HepG2 (cell line): ENCODE data around the gene TPPP2. TPM values are rescaled to one million over a fixed set of nuclear protein-coding genes. Genes with fewer than 3 reads are reported as not detected.

Experiments
- FOXC1 ChIP-seq: sonication (generic); formaldehyde crosslinking; IDR thresholded peaks from 2 replicates; pipeline ENCODE4 v1.8.0; 2022; ENCODE audit warnings: mild to moderate bottlenecking, missing genetic modification reagents, borderline replicate concordance
- IKZF5 ChIP-seq: IDR thresholded peaks from 2 replicates; pipeline ENCODE4 v1.6.1; 2018; ENCODE audit warnings: missing genetic modification reagents, mild to moderate bottlenecking, missing compliant biosample characterization
- IRF2 ChIP-seq: IDR thresholded peaks from 2 replicates; pipeline ENCODE4 v1.6.1; 2018; ENCODE audit warnings: missing genetic modification reagents, missing compliant biosample characterization
- KDM1A ChIP-seq: IDR thresholded peaks from 2 replicates; pipeline ENCODE4 v1.6.1; 2016; ENCODE audit warnings: missing compliant biosample characterization
- KLF11 ChIP-seq: IDR thresholded peaks from 2 replicates; pipeline ENCODE4 v1.6.1; 2016; ENCODE audit warnings: missing compliant biosample characterization
- KLF6 ChIP-seq: IDR thresholded peaks from 2 replicates; pipeline ENCODE4 v1.8.0; 2016; ENCODE audit warnings: missing biosample characterization, missing genetic modification reagents
- MED1 ChIP-seq: sonication (generic); formaldehyde crosslinking; IDR thresholded peaks from 2 replicates; pipeline ENCODE4 v1.4.0; 2020; ENCODE audit warnings: missing genetic modification reagents
- MXD4 ChIP-seq: IDR thresholded peaks from 2 replicates; pipeline ENCODE4 v1.6.1; 2016; ENCODE audit warnings: mild to moderate bottlenecking, missing biosample characterization, missing genetic modification reagents
- PPARG ChIP-seq: conservative IDR thresholded peaks from 2 replicates; pipeline ENCODE4 v1.6.1; 2016; ENCODE audit warnings: missing biosample characterization, missing genetic modification reagents
- RAD51 ChIP-seq: fragments of 450-650 bp; IDR thresholded peaks from 2 replicates; pipeline ENCODE4 v1.6.1; 2016; ENCODE audit warnings: borderline replicate concordance
- RXRB ChIP-seq: IDR thresholded peaks from 2 replicates; pipeline ENCODE4 v1.6.1; 2016; ENCODE audit warnings: borderline replicate concordance, missing genetic modification reagents, missing compliant biosample characterization
- SRF ChIP-seq: IDR thresholded peaks from 2 replicates; pipeline ENCODE4 v1.6.1; 2011; ENCODE audit warnings: mild to moderate bottlenecking, low read depth, low read length, moderate library complexity
- TFAP4 ChIP-seq: sonication (generic); IDR thresholded peaks from 2 replicates; pipeline ENCODE4 v1.6.1; 2016; ENCODE audit warnings: low read depth, borderline replicate concordance
- YEATS4 ChIP-seq: sonication (generic); formaldehyde crosslinking; IDR thresholded peaks from 2 replicates; pipeline ENCODE4 v1.4.0; 2020; ENCODE audit warnings: missing genetic modification reagents, borderline replicate concordance
- ZGPAT ChIP-seq: IDR thresholded peaks from 2 replicates; pipeline ENCODE4 v1.6.1; 2016; ENCODE audit warnings: mild to moderate bottlenecking
- ZNF18 ChIP-seq: sonication (generic); formaldehyde crosslinking; IDR thresholded peaks from 2 replicates; pipeline ENCODE4 v1.8.0; 2022; ENCODE audit warnings: mild to moderate bottlenecking, missing genetic modification reagents; ENCODE audit not compliant: insufficient replicate concordance
- ZNF235 ChIP-seq: sonication (generic); formaldehyde crosslinking; IDR thresholded peaks from 2 replicates; pipeline ENCODE4 v1.8.1; 2023; ENCODE audit warnings: mild to moderate bottlenecking, missing genetic modification reagents, borderline replicate concordance
- ZNF331 ChIP-seq: sonication (generic); formaldehyde crosslinking; IDR thresholded peaks from 2 replicates; pipeline ENCODE4 v1.4.0; 2020; ENCODE audit warnings: missing genetic modification reagents
- ZNF34 ChIP-seq: sonication (generic); formaldehyde crosslinking; IDR thresholded peaks from 2 replicates; pipeline ENCODE4 v1.4.0; 2020; ENCODE audit warnings: mild to moderate bottlenecking, missing genetic modification reagents, borderline replicate concordance
- ZNF383 ChIP-seq: sonication (generic); formaldehyde crosslinking; IDR thresholded peaks from 2 replicates; pipeline ENCODE4 v1.4.0; 2020; ENCODE audit warnings: missing genetic modification reagents, mild to moderate bottlenecking, borderline replicate concordance
- ZNF543 ChIP-seq: sonication (generic); formaldehyde crosslinking; IDR thresholded peaks from 2 replicates; pipeline ENCODE4 v1.4.0; 2020; ENCODE audit warnings: mild to moderate bottlenecking, missing genetic modification reagents
- ZNF580 ChIP-seq: IDR thresholded peaks from 2 replicates; pipeline ENCODE4 v1.6.1; 2016; ENCODE audit warnings: low read depth, borderline replicate concordance
- ZNF691 ChIP-seq: sonication (generic); formaldehyde crosslinking; IDR thresholded peaks from 2 replicates; pipeline ENCODE4 v1.4.0; 2020; ENCODE audit warnings: missing genetic modification reagents, low read depth, mild to moderate bottlenecking, borderline replicate concordance
- polyA plus RNA-seq, 8 experiments: library from polyadenylated mRNA; depleted of rRNA in 3 of 8; stranded (reverse) in 7 of 8; unstranded in 1 of 8; fragments of >200 nt; fragmentation: Illumina TruSeq in 4 of 8; extraction: Trizol in 4 of 8; gene quantifications; 2 replicates each; pipeline versions ENCODE4 v1.2.1 to v1.2.3, GENCODE V29; 2011 to 2016; ENCODE audit warnings: low read depth in 4 of 8, missing spikeins in 1 of 8, mixed read lengths in 1 of 8; ENCODE audit not compliant: insufficient read depth in 1 of 8
- total RNA-seq, 5 experiments: library from RNA; depleted of rRNA; stranded (reverse); fragments of >200 nt; fragmentation: Illumina TruSeq; extraction: Trizol; gene quantifications; 2 replicates each; pipeline ENCODE4 v1.2.3, GENCODE V29; 2016; ENCODE audit warnings: low read depth in 1 of 5

The TPPP2 gene
- total and polyA plus RNA-seq, 2 of the 13 experiments (the other 11 are each of a cell fraction or from before 2014, with no cell fraction given), result 0.58 to 4.2 TPM

- TF ChIP-seq ZNF331 (CRISPR knock-in tag), result peak; percentile 21; the same call in 1 of the 2 replicates
- no peak for TF ChIP-seq RAD51
- TF ChIP-seq SRF, result no peak
- peak; percentile 75; the same call in 1 of the 2 replicates for TF ChIP-seq RXRB
- peak; percentile 35; the same call in 1 of the 2 replicates for TF ChIP-seq MED1 (CRISPR knock-in tag)
- no peak for TF ChIP-seq MXD4 (CRISPR knock-in tag)
- no peak for TF ChIP-seq FOXC1
- 0 out of 2 replicates have a peak, but pooled peaks have one; percentile 56 for TF ChIP-seq ZNF34 (CRISPR knock-in tag)
- TF ChIP-seq ZNF580, result peak; percentile 51; the same call in 1 of the 2 replicates
- 0 out of 2 replicates have a peak, but pooled peaks have one; percentile 31 for TF ChIP-seq ZNF383 (CRISPR knock-in tag)
- peak; percentile 45; the same call in 1 of the 2 replicates for TF ChIP-seq PPARG (CRISPR knock-in tag)
- peak; percentile 36; the same call in 1 of the 2 replicates for TF ChIP-seq ZNF235 (CRISPR knock-in tag)
- 0 out of 2 replicates have a peak, but pooled peaks have one; percentile 43 for TF ChIP-seq KLF6 (CRISPR knock-in tag)
- TF ChIP-seq ZNF18, result no peak
- no peak for TF ChIP-seq KDM1A (CRISPR knock-in tag)
- TF ChIP-seq YEATS4 (CRISPR knock-in tag), result peak; percentile 58; the same call in 1 of the 2 replicates
- TF ChIP-seq IKZF5, result 0 out of 2 replicates have a peak, but pooled peaks have one; percentile 26
- peak; percentile 40; the same call in 1 of the 2 replicates for TF ChIP-seq IRF2 (CRISPR knock-in tag)
- peak; percentile 54 for TF ChIP-seq ZGPAT (CRISPR knock-in tag)
- no peak for TF ChIP-seq KLF11 (CRISPR knock-in tag)
- TF ChIP-seq ZNF691 (CRISPR knock-in tag), result no peak
- 0 out of 2 replicates have a peak, but pooled peaks have one; percentile 6 for TF ChIP-seq ZNF543 (CRISPR knock-in tag)
- peak; percentile 68; the same call in 1 of the 2 replicates for TF ChIP-seq TFAP4
These were observed 9.8 kb downstream of the TPPP2 start (continued) for GRCh38 chr14:21039585-21040369.
